WTC11 (cell line): ENCODE data around the gene PLXNA2. TPM values are rescaled to one million over a fixed set of nuclear protein-coding genes. Genes with fewer than 3 reads are reported as not detected.

Source experiments
- ATAC-seq: fragments of 200-7000 bp; cut with Tn5 transposase; 2 replicates; pipeline ENCODE4 v1.10.0; 2021; ENCODE audit warnings: mild to moderate bottlenecking, moderate library complexity
- CTCF ChIA-PET: fragments of 300-600 bp; sonication (Branson Sonifier 250); formaldehyde crosslinking; loops from one replicate; lab custom pipeline; 2021; ENCODE audit warnings: antibody characterized with exemption; lab: Charles Lee
- POLR2A ChIA-PET: fragments of 350-600 bp; sonication (Branson Sonifier 250); formaldehyde crosslinking; loops from one replicate; lab custom pipeline; 2021; ENCODE audit warnings: antibody characterized with exemption; lab: Charles Lee
- DNase-seq: peaks from one replicate; pipeline ENCODE4 v3.0.0; 2021; ENCODE audit warnings: low spot score
- H3K27ac Mint-ChIP-seq: 2 replicates; pipeline ENCODE4 v1.8.0; 2021; ENCODE audit warnings: mixed read lengths
- H3K27me3 Mint-ChIP-seq: 2 replicates; pipeline ENCODE4 v1.8.0; 2021; ENCODE audit warnings: low read depth, mild to moderate bottlenecking, moderate library complexity, mixed read lengths
- H3K36me3 Mint-ChIP-seq: 2 replicates; pipeline ENCODE4 v1.8.0; 2021; ENCODE audit warnings: mixed read lengths
- H3K4me1 Mint-ChIP-seq: 2 replicates; pipeline ENCODE4 v1.8.0; 2022; ENCODE audit warnings: mixed read lengths
- H3K4me3 Mint-ChIP-seq: 2 replicates; pipeline ENCODE4 v1.8.0; 2021; ENCODE audit warnings: mild to moderate bottlenecking, moderate library complexity, mixed read lengths
- H3K9me3 Mint-ChIP-seq: 2 replicates; pipeline ENCODE4 v1.8.0; 2021; ENCODE audit warnings: mixed read lengths
- EMX1 ChIP-seq: fragments of 250-450 bp; sonication (Bioruptor Pico); IDR thresholded peaks from 2 replicates; pipeline ENCODE4 v1.8.0; 2021; ENCODE audit warnings: mild to moderate bottlenecking
- HMGA2 ChIP-seq: fragments of 250-450 bp; sonication (Bioruptor Pico); IDR thresholded peaks from 2 replicates; pipeline ENCODE4 v1.4.0; 2021; ENCODE audit warnings: mild to moderate bottlenecking, moderate library complexity
- NR1H2 ChIP-seq: sonication (generic); formaldehyde crosslinking; IDR thresholded peaks from 2 replicates; pipeline ENCODE4 v1.9.0; 2021; ENCODE audit warnings: mild to moderate bottlenecking, moderate library complexity, missing genetic modification reagents
- RORB ChIP-seq: fragments of 250-450 bp; sonication (Bioruptor Pico); IDR thresholded peaks from 2 replicates; pipeline ENCODE4 v1.9.0; 2021; ENCODE audit warnings: mild to moderate bottlenecking
- SMAD3 ChIP-seq: sonication (generic); formaldehyde crosslinking; IDR thresholded peaks from 2 replicates; pipeline ENCODE4 v1.8.0; 2022; ENCODE audit warnings: missing genetic modification reagents, mild to moderate bottlenecking, borderline replicate concordance
- SP1 ChIP-seq: sonication (generic); formaldehyde crosslinking; conservative IDR thresholded peaks from 2 replicates; pipeline ENCODE4 v1.8.1; 2022; ENCODE audit warnings: missing genetic modification reagents
- TEAD1 ChIP-seq: sonication (generic); formaldehyde crosslinking; IDR thresholded peaks from 2 replicates; pipeline ENCODE4 v1.8.0; 2022; ENCODE audit warnings: mild to moderate bottlenecking, missing genetic modification reagents
- ZNF121 ChIP-seq: sonication (generic); formaldehyde crosslinking; IDR thresholded peaks from 2 replicates; pipeline ENCODE4 v1.8.0; 2023; ENCODE audit warnings: missing genetic modification reagents
- ZNF396 ChIP-seq: fragments of 250-450 bp; sonication (Bioruptor Pico); IDR thresholded peaks from 2 replicates; pipeline ENCODE4 v1.8.0; 2021; ENCODE audit warnings: mild to moderate bottlenecking, moderate library complexity, borderline replicate concordance
- ZNF416 ChIP-seq: fragments of 250-450 bp; sonication (Bioruptor Pico); IDR thresholded peaks from 2 replicates; pipeline ENCODE4 v1.9.0; 2021; ENCODE audit warnings: mild to moderate bottlenecking, inconsistent platforms
- ZNF532 ChIP-seq: fragments of 250-450 bp; sonication (Bioruptor Pico); IDR thresholded peaks from 2 replicates; pipeline ENCODE4 v1.9.0; 2021; ENCODE audit warnings: mild to moderate bottlenecking, borderline replicate concordance
- total RNA-seq: library from RNA; stranded (reverse); gene quantifications from 3 replicates; pipeline ENCODE4 v1.2.3, GENCODE V29; 2021
- TF ChIP-seq, protein P1 (sequence below): fragments of 250-450 bp; sonication (Bioruptor Pico); IDR thresholded peaks from 2 replicates; pipeline ENCODE4 v1.9.0; 2021; ENCODE audit warnings: moderate library complexity, mild to moderate bottlenecking, inconsistent platforms, borderline replicate concordance
- TF ChIP-seq, protein P2 (sequence below): sonication (generic); formaldehyde crosslinking; IDR thresholded peaks from 2 replicates; pipeline ENCODE4 v1.8.1; 2023; ENCODE audit warnings: mild to moderate bottlenecking, missing genetic modification reagents, moderate library complexity
- TF ChIP-seq, protein P3 (sequence below): sonication (generic); formaldehyde crosslinking; IDR thresholded peaks from 2 replicates; pipeline ENCODE4 v1.8.0; 2022; ENCODE audit warnings: mild to moderate bottlenecking, missing genetic modification reagents
- TF ChIP-seq, protein P4 (sequence below): sonication (generic); formaldehyde crosslinking; IDR thresholded peaks from 2 replicates; pipeline ENCODE4 v1.8.1; 2023; ENCODE audit warnings: mild to moderate bottlenecking, missing genetic modification reagents, borderline replicate concordance
- TF ChIP-seq, protein P5 (sequence below): sonication (generic); formaldehyde crosslinking; IDR thresholded peaks from 2 replicates; pipeline ENCODE4 v1.8.0; 2022; ENCODE audit warnings: missing genetic modification reagents

The PLXNA2 gene
- total RNA-seq, 1 experiment from 2014 or later: 4.2 TPM

- TF ChIP-seq TEAD1 (CRISPR knock-in tag): no peak
- TF ChIP-seq, protein P1, sequence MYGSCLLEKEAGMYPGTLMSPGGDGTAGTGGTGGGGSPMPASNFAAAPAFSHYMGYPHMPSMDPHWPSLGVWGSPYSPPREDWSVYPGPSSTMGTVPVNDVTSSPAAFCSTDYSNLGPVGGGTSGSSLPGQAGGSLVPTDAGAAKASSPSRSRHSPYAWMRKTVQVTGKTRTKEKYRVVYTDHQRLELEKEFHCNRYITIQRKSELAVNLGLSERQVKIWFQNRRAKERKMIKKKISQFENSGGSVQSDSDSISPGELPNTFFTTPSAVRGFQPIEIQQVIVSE (CRISPR knock-in tag): no peak
- TF ChIP-seq ZNF396 (CRISPR knock-in tag): no peak
- TF ChIP-seq ZNF416: no peak
- TF ChIP-seq, protein P2, sequence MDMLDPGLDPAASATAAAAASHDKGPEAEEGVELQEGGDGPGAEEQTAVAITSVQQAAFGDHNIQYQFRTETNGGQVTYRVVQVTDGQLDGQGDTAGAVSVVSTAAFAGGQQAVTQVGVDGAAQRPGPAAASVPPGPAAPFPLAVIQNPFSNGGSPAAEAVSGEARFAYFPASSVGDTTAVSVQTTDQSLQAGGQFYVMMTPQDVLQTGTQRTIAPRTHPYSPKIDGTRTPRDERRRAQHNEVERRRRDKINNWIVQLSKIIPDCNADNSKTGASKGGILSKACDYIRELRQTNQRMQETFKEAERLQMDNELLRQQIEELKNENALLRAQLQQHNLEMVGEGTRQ (CRISPR knock-in tag): no peak
- no peak for TF ChIP-seq SP1 (CRISPR knock-in tag)
These were observed 77.6 kb downstream of the PLXNA2 start (continued) for GRCh38 chr1:208166340-208167138.

- Mint-ChIP-seq H3K27ac (no peak overlapping the region), H3K4me1 (peaks cover 55% of the 10 kb centered on the region), H3K9me3 (no peaks in the 10 kb centered on the region), H3K27me3 (no peaks in the 10 kb centered on the region; the same call in 1 of the 2 replicates), H3K36me3 (no peaks in the 10 kb centered on the region), H3K4me3 (no peak overlapping the region)
- no peak for ATAC-seq
- POLR2A ChIA-PET: no interaction called here
- DNase-seq: no peak
- CTCF ChIA-PET: interaction anchor here (1.1 to 3.5 kb wide), 6 partner anchors 30 to 80 kb away, joined by 3 to 18 read pairs (median 4); no protein-coding TSS in a partner anchor
- TF ChIP-seq, protein P3, sequence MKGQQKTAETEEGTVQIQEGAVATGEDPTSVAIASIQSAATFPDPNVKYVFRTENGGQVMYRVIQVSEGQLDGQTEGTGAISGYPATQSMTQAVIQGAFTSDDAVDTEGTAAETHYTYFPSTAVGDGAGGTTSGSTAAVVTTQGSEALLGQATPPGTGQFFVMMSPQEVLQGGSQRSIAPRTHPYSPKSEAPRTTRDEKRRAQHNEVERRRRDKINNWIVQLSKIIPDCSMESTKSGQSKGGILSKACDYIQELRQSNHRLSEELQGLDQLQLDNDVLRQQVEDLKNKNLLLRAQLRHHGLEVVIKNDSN (CRISPR knock-in tag): no peak
- TF ChIP-seq NR1H2 (CRISPR knock-in tag) (no peak), ZNF532 (CRISPR knock-in tag) (no peak), ZNF121 (CRISPR knock-in tag) (no peak), EMX1 (CRISPR knock-in tag) (no peak)
These were observed 78.5 kb downstream of the PLXNA2 start for GRCh38 chr1:208165659-208166058.

DNA sequence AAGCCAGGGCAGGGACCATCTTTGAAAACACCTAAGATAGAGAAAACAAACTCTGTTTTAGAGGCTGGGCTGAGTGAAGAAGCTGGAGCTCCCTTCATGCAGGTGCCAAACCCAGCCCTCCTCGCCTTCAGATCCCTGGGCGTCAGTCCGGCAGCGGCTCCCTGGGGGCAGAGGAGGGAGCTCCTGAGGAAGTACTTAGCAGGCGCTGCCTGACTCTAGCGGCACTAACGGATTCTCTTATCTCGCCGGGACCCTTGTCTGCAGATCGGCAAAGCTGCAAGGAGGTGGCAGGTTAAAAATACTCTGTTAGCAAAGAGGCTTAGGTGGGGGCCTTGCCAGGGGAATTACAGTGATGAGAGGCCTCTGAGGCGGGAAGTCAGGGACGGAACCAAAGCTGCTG, 79.6 kb downstream of the PLXNA2 start:
- no peaks in the 10 kb centered on the region for H3K36me3 Mint-ChIP-seq
- ChIA-PET POLR2A (no interaction called here), CTCF (interaction anchor here (0.9 to 1.5 kb wide), 4 partner anchors 33 to 81 kb away, joined by 3 to 4 read pairs (median 3); no protein-coding TSS in a partner anchor)
- ATAC-seq: no peak
- no peak overlapping the region for H3K27ac Mint-ChIP-seq
- H3K9me3 Mint-ChIP-seq: no peaks in the 10 kb centered on the region
- no peak overlapping the region for H3K4me3 Mint-ChIP-seq
- no peak for DNase-seq
- H3K27me3 Mint-ChIP-seq: no peaks in the 10 kb centered on the region; the same call in 1 of the 2 replicates
- peaks cover 58% of the 10 kb centered on the region for H3K4me1 Mint-ChIP-seq
- no peak for TF ChIP-seq HMGA2
- TF ChIP-seq, protein P4, sequence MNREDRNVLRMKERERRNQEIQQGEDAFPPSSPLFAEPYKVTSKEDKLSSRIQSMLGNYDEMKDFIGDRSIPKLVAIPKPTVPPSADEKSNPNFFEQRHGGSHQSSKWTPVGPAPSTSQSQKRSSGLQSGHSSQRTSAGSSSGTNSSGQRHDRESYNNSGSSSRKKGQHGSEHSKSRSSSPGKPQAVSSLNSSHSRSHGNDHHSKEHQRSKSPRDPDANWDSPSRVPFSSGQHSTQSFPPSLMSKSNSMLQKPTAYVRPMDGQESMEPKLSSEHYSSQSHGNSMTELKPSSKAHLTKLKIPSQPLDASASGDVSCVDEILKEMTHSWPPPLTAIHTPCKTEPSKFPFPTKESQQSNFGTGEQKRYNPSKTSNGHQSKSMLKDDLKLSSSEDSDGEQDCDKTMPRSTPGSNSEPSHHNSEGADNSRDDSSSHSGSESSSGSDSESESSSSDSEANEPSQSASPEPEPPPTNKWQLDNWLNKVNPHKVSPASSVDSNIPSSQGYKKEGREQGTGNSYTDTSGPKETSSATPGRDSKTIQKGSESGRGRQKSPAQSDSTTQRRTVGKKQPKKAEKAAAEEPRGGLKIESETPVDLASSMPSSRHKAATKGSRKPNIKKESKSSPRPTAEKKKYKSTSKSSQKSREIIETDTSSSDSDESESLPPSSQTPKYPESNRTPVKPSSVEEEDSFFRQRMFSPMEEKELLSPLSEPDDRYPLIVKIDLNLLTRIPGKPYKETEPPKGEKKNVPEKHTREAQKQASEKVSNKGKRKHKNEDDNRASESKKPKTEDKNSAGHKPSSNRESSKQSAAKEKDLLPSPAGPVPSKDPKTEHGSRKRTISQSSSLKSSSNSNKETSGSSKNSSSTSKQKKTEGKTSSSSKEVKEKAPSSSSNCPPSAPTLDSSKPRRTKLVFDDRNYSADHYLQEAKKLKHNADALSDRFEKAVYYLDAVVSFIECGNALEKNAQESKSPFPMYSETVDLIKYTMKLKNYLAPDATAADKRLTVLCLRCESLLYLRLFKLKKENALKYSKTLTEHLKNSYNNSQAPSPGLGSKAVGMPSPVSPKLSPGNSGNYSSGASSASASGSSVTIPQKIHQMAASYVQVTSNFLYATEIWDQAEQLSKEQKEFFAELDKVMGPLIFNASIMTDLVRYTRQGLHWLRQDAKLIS (CRISPR knock-in tag): no peak
- no peak for TF ChIP-seq SMAD3 (CRISPR knock-in tag)
- no peak for TF ChIP-seq NR1H2 (CRISPR knock-in tag)
- no peak for TF ChIP-seq RORB
- TF ChIP-seq, protein P5, sequence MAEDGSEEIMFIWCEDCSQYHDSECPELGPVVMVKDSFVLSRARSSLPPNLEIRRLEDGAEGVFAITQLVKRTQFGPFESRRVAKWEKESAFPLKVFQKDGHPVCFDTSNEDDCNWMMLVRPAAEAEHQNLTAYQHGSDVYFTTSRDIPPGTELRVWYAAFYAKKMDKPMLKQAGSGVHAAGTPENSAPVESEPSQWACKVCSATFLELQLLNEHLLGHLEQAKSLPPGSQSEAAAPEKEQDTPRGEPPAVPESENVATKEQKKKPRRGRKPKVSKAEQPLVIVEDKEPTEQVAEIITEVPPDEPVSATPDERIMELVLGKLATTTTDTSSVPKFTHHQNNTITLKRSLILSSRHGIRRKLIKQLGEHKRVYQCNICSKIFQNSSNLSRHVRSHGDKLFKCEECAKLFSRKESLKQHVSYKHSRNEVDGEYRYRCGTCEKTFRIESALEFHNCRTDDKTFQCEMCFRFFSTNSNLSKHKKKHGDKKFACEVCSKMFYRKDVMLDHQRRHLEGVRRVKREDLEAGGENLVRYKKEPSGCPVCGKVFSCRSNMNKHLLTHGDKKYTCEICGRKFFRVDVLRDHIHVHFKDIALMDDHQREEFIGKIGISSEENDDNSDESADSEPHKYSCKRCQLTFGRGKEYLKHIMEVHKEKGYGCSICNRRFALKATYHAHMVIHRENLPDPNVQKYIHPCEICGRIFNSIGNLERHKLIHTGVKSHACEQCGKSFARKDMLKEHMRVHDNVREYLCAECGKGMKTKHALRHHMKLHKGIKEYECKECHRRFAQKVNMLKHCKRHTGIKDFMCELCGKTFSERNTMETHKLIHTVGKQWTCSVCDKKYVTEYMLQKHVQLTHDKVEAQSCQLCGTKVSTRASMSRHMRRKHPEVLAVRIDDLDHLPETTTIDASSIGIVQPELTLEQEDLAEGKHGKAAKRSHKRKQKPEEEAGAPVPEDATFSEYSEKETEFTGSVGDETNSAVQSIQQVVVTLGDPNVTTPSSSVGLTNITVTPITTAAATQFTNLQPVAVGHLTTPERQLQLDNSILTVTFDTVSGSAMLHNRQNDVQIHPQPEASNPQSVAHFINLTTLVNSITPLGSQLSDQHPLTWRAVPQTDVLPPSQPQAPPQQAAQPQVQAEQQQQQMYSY (CRISPR knock-in tag): no peak
